ENCODE measurements around the gene LOXHD1.

LOXHD1 gene, protein sequence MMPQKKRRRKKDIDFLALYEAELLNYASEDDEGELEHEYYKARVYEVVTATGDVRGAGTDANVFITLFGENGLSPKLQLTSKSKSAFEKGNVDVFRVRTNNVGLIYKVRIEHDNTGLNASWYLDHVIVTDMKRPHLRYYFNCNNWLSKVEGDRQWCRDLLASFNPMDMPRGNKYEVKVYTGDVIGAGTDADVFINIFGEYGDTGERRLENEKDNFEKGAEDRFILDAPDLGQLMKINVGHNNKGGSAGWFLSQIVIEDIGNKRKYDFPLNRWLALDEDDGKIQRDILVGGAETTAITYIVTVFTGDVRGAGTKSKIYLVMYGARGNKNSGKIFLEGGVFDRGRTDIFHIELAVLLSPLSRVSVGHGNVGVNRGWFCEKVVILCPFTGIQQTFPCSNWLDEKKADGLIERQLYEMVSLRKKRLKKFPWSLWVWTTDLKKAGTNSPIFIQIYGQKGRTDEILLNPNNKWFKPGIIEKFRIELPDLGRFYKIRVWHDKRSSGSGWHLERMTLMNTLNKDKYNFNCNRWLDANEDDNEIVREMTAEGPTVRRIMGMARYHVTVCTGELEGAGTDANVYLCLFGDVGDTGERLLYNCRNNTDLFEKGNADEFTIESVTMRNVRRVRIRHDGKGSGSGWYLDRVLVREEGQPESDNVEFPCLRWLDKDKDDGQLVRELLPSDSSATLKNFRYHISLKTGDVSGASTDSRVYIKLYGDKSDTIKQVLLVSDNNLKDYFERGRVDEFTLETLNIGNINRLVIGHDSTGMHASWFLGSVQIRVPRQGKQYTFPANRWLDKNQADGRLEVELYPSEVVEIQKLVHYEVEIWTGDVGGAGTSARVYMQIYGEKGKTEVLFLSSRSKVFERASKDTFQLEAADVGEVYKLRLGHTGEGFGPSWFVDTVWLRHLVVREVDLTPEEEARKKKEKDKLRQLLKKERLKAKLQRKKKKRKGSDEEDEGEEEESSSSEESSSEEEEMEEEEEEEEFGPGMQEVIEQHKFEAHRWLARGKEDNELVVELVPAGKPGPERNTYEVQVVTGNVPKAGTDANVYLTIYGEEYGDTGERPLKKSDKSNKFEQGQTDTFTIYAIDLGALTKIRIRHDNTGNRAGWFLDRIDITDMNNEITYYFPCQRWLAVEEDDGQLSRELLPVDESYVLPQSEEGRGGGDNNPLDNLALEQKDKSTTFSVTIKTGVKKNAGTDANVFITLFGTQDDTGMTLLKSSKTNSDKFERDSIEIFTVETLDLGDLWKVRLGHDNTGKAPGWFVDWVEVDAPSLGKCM (N-terminal part only)

DNA sequence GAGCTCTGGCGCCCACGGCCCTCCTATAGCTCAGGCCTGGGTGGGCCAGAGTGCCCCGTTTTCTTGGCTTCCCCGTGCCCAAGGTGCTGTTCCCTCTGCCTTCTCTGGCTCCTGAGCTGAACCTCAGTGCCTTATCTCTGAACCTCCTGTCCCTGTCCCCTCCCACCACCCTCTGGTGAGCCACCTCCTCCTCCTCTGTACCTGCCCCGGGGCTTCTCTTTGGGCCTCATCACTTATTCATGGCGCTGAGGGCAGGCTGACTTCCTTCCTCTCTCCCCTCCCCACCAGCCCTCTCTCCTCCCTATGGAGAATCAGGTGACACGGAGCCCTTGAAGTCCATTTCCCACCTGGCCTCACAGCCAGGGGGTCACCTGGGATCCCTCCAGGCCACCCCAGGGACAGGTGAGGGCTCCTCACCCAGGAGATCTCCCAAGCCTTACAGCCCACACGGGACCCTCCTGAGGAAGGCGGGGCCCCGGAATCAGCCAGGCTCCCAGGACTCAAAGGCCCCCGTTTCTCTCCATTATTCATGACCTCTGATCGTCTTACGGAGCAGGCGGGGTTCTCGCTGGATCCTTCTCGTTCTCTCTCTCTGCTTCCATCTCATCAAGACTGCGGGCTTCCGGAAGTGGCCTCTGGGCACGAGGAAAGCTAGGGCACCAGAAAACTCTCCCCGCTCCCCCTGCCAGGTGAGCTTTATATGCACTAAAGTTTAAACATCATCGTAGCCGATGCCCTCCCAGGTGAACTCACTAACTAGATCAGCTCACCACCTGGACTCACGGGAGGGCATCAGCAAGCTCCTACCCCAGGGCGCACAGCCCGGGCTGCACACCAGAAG is at the start of gene LOXHD1:
Gene LOXHD1, minus strand, starts transcription at position 106 of the 841 bp plus-strand sequence. CDS start 187 bp downstream, outside the sequence.
- no peaks in the 10 kb centered on the region for H3K9me3 ChIP-seq (ENCODE audit: control insufficient read depth, insufficient read depth, low read length)
- no peaks in the 10 kb centered on the region for H3K36me3 ChIP-seq (ENCODE audit: insufficient read depth, low read length)
- peak within 1 kb of the TSS; percentile 64; the same call in 1 of the 2 replicates for H3K9ac ChIP-seq (ENCODE audit: low read depth, low read length)
- H3K4me1 ChIP-seq (ENCODE audit: insufficient read depth, low read length) = peaks cover 5% of the 10 kb centered on the region; the same call in 1 of the 2 replicates

DNA sequence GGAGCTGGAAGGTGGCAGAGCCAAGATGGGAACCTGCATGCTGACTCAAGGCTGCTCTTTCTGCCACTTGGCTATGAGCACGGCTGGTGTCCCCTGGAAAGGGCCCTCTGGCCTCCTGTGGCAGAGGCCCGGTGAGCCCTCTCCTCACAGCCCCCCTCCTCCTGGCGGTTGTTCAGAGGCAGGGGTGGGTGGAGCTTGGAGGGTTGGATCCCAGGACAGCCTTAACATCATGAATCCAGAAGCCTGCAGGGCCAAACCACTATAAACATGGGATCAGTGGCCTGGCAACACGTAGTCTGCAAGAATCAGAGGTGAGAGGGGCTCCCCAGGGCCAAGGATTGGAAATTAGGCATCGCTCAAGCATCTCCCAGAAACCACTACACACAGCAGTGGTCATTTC is 48.5 kb upstream of the LOXHD1 start:
- no peaks in the 10 kb centered on the region for H3K9me3 ChIP-seq (ENCODE audit: control insufficient read depth, insufficient read depth, low read length)
- H3K9ac ChIP-seq (ENCODE audit: low read depth, low read length) = no peak overlapping the region
- no peaks in the 10 kb centered on the region for H3K36me3 ChIP-seq (ENCODE audit: insufficient read depth, low read length)
- peaks cover 13% of the 10 kb centered on the region; the same call in 1 of the 2 replicates for H3K4me1 ChIP-seq (ENCODE audit: insufficient read depth, low read length)

DNA sequence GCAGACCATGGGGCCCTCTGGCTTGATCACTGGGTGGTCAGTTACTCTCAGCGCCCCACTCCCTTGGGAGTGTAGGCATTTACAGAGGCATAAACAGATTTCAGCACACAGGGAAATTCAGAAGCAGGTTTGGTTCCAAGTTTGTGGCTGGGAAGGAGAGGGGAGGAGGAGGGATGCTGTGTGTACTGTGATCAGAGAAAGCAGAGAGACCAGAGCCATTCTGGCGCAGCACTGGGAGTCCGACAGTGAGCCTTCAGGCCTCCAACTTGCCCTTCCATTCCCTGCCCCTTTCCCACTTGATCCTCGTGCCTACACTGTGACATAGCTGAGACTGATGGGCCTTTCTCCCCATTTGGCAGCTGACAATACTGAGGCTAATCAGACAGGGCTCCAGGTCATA is 47.8 kb upstream of the LOXHD1 start:
- Histone ChIP-seq H3K36me3 (ENCODE audit: insufficient read depth, low read length) (no peaks in the 10 kb centered on the region), H3K9ac (ENCODE audit: low read depth, low read length) (no peak overlapping the region), H3K4me1 (ENCODE audit: insufficient read depth, low read length) (peaks cover 13% of the 10 kb centered on the region; the same call in 1 of the 2 replicates), H3K9me3 (ENCODE audit: control insufficient read depth, insufficient read depth, low read length) (no peaks in the 10 kb centered on the region)

DNA sequence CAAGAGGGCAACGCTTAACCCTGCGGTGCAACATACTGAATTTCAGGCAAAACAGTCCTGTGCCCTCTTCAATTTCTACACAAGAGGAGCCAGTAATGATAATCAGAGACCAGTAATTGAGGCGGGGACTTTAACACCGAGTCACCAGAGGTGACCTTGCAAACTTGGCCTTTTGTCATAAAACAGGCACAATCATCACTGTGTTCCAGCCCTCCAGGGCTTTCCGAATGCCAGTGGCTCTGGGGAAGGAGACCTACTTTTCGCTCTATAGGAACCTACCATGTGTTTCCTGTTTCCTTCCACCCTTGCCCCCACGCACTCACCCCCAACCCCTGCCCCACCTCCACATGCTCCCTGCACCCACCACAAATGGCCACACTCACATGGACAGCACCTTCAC is 47.2 kb upstream of the LOXHD1 start:
- no peaks in the 10 kb centered on the region for H3K36me3 ChIP-seq (ENCODE audit: insufficient read depth, low read length)
- H3K9me3 ChIP-seq (ENCODE audit: control insufficient read depth, insufficient read depth, low read length) = no peaks in the 10 kb centered on the region
- H3K9ac ChIP-seq (ENCODE audit: low read depth, low read length) = no peak overlapping the region
- peaks cover 13% of the 10 kb centered on the region; the same call in 1 of the 2 replicates for H3K4me1 ChIP-seq (ENCODE audit: insufficient read depth, low read length)

DNA sequence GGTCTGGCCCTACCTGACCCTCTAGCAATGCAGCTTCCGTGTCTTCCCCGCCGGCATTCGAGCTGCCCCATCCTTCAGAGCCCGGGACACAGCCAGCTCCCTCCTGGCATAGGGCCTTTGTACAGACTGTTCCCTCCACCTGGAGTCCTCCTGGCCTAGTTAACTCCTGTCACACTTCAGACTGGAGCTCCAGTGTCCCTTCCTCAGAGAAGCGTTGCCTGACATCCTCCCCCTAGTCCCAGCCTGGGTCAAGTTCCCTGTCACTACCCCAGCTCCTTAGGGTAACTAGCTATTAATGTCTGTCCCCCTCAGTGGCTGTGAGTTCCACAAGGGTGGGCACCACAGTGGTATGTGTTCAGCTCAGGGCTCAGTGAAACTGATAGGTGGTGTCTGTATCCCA is 45.5 kb upstream of the LOXHD1 start:
- H3K9me3 ChIP-seq (ENCODE audit: control insufficient read depth, insufficient read depth, low read length) = no peaks in the 10 kb centered on the region
- H3K36me3 ChIP-seq (ENCODE audit: insufficient read depth, low read length) = no peaks in the 10 kb centered on the region
- peaks cover 9% of the 10 kb centered on the region; the same call in 1 of the 2 replicates for H3K4me1 ChIP-seq (ENCODE audit: insufficient read depth, low read length)
- H3K9ac ChIP-seq (ENCODE audit: low read depth, low read length) = no peak overlapping the region

DNA sequence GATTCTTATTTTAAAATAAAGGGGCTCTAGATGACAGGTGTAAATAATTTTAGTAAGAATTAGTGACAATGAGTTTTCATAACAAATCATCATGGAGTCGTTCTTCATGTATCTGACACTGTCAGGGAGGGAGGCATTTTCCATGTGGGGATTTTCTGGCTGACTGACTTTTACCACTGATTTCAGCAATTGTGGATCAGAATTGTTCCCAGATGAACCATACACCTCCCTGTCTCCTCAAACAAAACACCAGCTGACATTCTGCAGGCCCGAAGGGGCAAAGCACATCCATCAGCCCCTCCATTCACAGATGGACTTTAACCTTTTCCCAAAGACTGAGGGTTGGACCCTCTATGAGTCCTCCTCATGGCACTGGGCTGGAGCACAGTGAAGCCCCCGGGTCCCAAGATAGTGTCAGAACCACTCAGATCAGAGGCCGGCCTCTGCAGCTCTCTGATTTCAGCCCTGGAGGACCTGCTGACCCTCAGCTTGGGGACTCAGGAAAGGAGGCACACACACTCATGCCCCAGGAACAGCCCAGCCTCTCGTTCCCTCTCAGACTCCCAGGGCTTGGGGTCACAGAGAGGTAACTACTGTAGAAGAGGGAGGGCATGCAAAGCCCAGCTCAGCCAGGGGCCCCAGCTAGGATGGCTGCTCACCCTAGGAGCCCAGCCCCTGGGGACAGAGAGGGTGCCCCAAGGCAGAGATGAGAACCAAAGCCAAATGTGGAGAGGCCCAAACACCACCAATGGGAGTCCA is 43.2 kb upstream of the LOXHD1 start:
- Histone ChIP-seq H3K36me3 (ENCODE audit: insufficient read depth, low read length) (no peaks in the 10 kb centered on the region), H3K9me3 (ENCODE audit: control insufficient read depth, insufficient read depth, low read length) (no peaks in the 10 kb centered on the region), H3K9ac (ENCODE audit: low read depth, low read length) (no peak overlapping the region), H3K4me1 (ENCODE audit: insufficient read depth, low read length) (no peaks in the 10 kb centered on the region; the same call in 1 of the 2 replicates)

DNA sequence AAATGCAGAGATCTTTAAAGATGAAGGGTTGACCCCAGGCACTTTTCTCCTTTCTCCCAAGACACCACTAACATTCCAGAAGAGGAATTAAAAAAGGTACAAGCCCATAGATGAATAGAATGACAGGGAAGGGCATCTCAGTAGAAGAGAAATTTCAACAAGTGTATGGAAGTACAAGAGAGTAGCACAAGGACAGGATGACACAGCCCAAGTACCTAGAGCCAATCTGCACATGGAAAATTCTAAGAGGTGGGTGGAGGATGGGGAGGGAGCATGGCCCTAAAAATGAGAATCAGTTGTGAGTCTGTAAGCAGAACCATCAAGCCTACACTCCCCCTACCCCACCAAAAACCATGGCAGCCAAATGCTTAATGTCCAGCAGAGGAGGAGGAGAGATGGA is 39.7 kb upstream of the LOXHD1 start:
- no peaks in the 10 kb centered on the region for H3K9me3 ChIP-seq (ENCODE audit: control insufficient read depth, insufficient read depth, low read length)

DNA sequence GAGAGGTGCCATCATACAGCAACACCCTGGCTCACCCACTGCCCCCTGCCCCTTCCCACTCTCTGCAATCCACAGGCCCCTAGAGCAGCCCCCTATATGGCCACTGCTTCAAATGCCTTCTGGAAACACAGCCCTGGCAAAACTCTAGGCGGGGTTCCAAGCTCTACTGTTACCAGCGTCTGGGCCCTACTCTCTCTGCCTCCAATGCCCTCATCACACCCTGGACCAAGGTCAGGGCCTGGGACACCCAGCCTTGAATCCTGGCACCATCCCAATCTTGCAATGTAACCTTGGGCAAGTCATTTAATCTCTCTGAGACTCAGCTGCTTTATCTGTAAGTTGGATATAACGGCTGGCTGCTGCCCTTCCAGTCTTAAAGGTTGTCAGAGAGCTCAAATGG is 39.2 kb upstream of the LOXHD1 start:
- no peaks in the 10 kb centered on the region for H3K4me1 ChIP-seq (ENCODE audit: insufficient read depth, low read length)
- no peak overlapping the region for H3K9ac ChIP-seq (ENCODE audit: low read depth, low read length)
- H3K9me3 ChIP-seq (ENCODE audit: control insufficient read depth, insufficient read depth, low read length) = no peaks in the 10 kb centered on the region
- H3K36me3 ChIP-seq (ENCODE audit: insufficient read depth, low read length) = no peaks in the 10 kb centered on the region

More for the DNA sequence above, 39.7 kb upstream of the LOXHD1 start:
- no peaks in the 10 kb centered on the region for H3K36me3 ChIP-seq (ENCODE audit: insufficient read depth, low read length)
- no peak overlapping the region for H3K9ac ChIP-seq (ENCODE audit: low read depth, low read length)
- no peaks in the 10 kb centered on the region for H3K4me1 ChIP-seq (ENCODE audit: insufficient read depth, low read length)

DNA sequence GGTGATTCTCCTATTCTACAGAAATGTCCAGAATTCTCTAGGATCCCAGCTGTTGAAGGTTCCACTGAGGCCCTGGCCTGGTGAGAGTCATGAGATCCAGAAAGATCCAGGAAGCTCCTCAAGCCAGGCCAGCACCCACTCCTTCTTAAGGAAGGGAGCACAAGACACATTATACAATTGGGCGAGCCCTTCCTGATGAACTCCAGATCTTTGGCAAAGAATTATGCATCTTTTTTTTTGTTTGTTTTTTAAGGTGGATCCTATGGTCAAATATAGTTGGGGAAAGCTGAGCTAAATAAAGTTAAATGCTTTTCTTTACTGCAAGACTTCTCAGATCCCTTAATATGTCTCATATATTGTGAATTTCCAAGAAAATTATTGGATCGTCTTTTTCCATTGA is 37.0 kb upstream of the LOXHD1 start:
- H3K9me3 ChIP-seq (ENCODE audit: control insufficient read depth, insufficient read depth, low read length) = no peaks in the 10 kb centered on the region
- no peaks in the 10 kb centered on the region for H3K4me1 ChIP-seq (ENCODE audit: insufficient read depth, low read length)

DNA sequence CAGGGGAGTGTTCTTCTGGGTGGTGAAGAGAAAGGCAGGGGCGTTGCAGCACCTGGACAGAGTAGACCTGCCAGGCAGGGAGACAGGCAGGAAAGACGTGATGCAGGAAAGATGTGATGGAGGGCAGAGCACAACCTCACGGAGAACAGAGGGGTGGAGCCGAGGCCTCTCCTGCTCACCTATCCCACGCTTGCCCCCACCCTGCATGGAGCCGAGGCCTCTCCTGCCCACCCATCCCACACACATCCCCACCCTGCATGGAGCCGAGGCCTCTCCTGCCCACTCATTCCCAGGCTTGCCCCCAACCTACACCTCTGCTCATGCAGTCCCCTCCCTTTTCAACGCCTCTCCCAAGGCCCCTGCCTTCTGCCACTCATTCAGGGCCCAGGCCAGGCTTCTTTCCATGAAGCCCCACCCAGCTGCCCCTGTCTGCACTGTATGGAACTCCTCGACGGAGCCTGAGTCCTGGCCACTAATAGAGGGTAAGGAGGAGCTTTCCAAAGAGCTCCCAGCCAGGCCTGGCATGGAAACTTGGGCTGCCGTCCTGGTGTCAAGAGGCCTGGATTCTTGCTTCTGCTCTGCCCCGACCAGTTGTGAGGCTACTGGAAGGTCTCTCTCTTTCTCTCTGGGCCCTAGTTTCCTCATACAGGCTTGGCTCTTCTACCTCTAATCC is 32.0 kb upstream of the LOXHD1 start:
- H3K4me1 ChIP-seq (ENCODE audit: insufficient read depth, low read length) = no peaks in the 10 kb centered on the region
- H3K9me3 ChIP-seq (ENCODE audit: control insufficient read depth, insufficient read depth, low read length) = no peaks in the 10 kb centered on the region
- H3K9ac ChIP-seq (ENCODE audit: low read depth, low read length) = no peak overlapping the region
- no peaks in the 10 kb centered on the region for H3K36me3 ChIP-seq (ENCODE audit: insufficient read depth, low read length)

More for the DNA sequence above, 37.0 kb upstream of the LOXHD1 start:
- no peak overlapping the region for H3K9ac ChIP-seq (ENCODE audit: low read depth, low read length)
- H3K36me3 ChIP-seq (ENCODE audit: insufficient read depth, low read length) = no peaks in the 10 kb centered on the region

DNA sequence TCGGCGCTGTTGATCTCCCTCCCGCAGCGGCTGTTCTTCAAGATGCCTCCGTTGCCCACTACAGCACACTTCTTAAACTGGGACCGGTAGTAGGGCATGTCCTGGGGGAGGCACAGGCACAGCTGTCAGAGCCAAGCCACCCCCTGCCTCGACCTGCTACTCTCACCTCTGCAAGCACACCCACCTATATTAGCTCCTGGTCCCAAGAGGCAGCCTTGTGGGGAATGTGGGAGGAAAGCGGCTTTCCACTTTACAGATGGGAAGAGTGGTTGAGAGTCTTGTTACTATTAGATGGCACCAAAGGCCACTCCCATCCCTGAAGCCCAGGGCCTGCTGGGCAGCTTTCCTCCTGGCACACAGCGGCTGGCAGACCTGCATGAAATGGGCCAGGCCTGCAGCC is 29.2 kb upstream of the LOXHD1 start:
- no peaks in the 10 kb centered on the region for H3K4me1 ChIP-seq (ENCODE audit: insufficient read depth, low read length)
- no peak overlapping the region for H3K9ac ChIP-seq (ENCODE audit: low read depth, low read length)
- no peaks in the 10 kb centered on the region for H3K9me3 ChIP-seq (ENCODE audit: control insufficient read depth, insufficient read depth, low read length)
- no peaks in the 10 kb centered on the region for H3K36me3 ChIP-seq (ENCODE audit: insufficient read depth, low read length)

DNA sequence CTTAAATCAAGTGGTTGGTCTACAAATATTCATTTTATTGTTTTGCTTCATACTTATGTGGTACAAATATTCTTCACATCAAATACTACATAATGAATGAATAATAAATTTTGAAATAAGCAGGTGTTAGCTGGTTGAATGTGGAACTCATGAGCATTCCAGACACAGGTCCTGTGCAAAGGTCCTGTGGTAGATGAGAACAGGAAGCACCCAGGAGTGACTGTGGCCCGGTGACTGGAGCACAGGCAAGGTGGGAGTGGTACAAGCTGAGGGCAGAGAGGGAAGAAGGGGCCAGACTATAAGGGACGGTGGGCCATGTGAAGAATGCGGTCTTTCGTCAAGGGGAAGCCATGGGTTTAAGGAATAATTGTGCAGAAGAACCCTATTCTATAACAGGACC is 26.2 kb upstream of the LOXHD1 start:
- Histone ChIP-seq H3K4me1 (ENCODE audit: insufficient read depth, low read length) (no peaks in the 10 kb centered on the region; the same call in 1 of the 2 replicates), H3K36me3 (ENCODE audit: insufficient read depth, low read length) (no peaks in the 10 kb centered on the region), H3K9ac (ENCODE audit: low read depth, low read length) (no peak overlapping the region), H3K9me3 (ENCODE audit: control insufficient read depth, insufficient read depth, low read length) (no peaks in the 10 kb centered on the region)
